HEK293T (cell line): Measurements from ENCODE around the gene PLK3.

ENCODE experiments used
- BHLHE40 ChIP-seq: fragments of 450-650 bp; IDR thresholded peaks from 2 replicates; pipeline ENCODE4 v1.6.1; 2016; ENCODE audit warnings: mild to moderate bottlenecking, moderate library complexity, borderline replicate concordance
- CTBP1 ChIP-seq: fragments of 450-650 bp; IDR thresholded peaks from 2 replicates; pipeline ENCODE4 v1.6.1; 2016; ENCODE audit warnings: borderline replicate concordance
- ELF4 ChIP-seq: fragments of 450-650 bp; IDR thresholded peaks from 2 replicates; pipeline ENCODE4 v1.6.1; 2017; ENCODE audit warnings: antibody characterized with exemption
- FOXA1 ChIP-seq: fragments of 450-650 bp; IDR thresholded peaks from 2 replicates; pipeline ENCODE4 v1.6.1; 2016; ENCODE audit warnings: mild to moderate bottlenecking
- FOXK2 ChIP-seq: fragments of 450-650 bp; IDR thresholded peaks from 2 replicates; pipeline ENCODE4 v1.6.1; 2016; ENCODE audit warnings: mild to moderate bottlenecking
- FOXM1 ChIP-seq: fragments of 450-650 bp; IDR thresholded peaks from 2 replicates; pipeline ENCODE4 v1.6.1; 2017; ENCODE audit warnings: mild to moderate bottlenecking, borderline replicate concordance
- HDGF ChIP-seq: fragments of 450-650 bp; IDR thresholded peaks from 2 replicates; pipeline ENCODE4 v1.6.1; 2017; ENCODE audit warnings: antibody characterized with exemption, borderline replicate concordance
- LEF1 ChIP-seq: fragments of 450-650 bp; IDR thresholded peaks from 2 replicates; pipeline ENCODE4 v1.6.1; 2017; ENCODE audit warnings: mild to moderate bottlenecking, borderline replicate concordance
- NFRKB ChIP-seq: fragments of 450-650 bp; IDR thresholded peaks from 2 replicates; pipeline ENCODE4 v1.6.1; 2016; ENCODE audit warnings: mild to moderate bottlenecking, moderate library complexity
- PKNOX1 ChIP-seq: fragments of 450-650 bp; IDR thresholded peaks from 2 replicates; pipeline ENCODE4 v1.6.1; 2016
- SP1 ChIP-seq: fragments of 450-650 bp; IDR thresholded peaks from 2 replicates; pipeline ENCODE4 v1.6.1; 2017
- SUZ12 ChIP-seq: fragments of 450-650 bp; IDR thresholded peaks from 2 replicates; pipeline ENCODE4 v1.6.1; 2016; ENCODE audit warnings: mild to moderate bottlenecking
- ZNF384 ChIP-seq: fragments of 450-650 bp; IDR thresholded peaks from 2 replicates; pipeline ENCODE4 v1.6.1; 2016

- TF ChIP-seq LEF1 (no peak), SP1 (no peak), FOXM1 (no peak), ZNF384 (no peak), HDGF (no peak), NFRKB (no peak), BHLHE40 (no peak), FOXA1 (no peak), CTBP1 (no peak), FOXK2 (no peak), ELF4 (no peak), SUZ12 (no peak), PKNOX1 (no peak)
Measured at GRCh38 chr1:44817771-44818495, 17.8 kb downstream of the PLK3 start.
